ENCODE data around the gene POMT1.
"Not testable (repeated sequence)": the region's sequence is repeated elsewhere in the genome, so short reads cannot be mapped to it uniquely, and the experiment has no call there.

POMT1 gene

GRCh38 chr9:131502781-131503625, at the start of gene POMT1:
POMT1 (plus strand) TSS chr9:131502918; CDS start chr9:131504219, 1,301 bp downstream.
- DNase-seq: peak; percentile 77

- DNase-seq: no peak
These were observed 48.7 kb upstream of the POMT1 start for GRCh38 chr9:131454028-131454427.

GRCh38 chr9:131455655-131456054, 47.1 kb upstream of the POMT1 start:
- DNase-seq: not testable (repeated sequence)

- no peak for DNase-seq
These were observed 45.0 kb upstream of the POMT1 start for GRCh38 chr9:131457746-131458145.

GRCh38 chr9:131459056-131459455, 43.7 kb upstream of the POMT1 start:
- no peak for DNase-seq

GRCh38 chr9:131461166-131461565, 41.6 kb upstream of the POMT1 start:
- DNase-seq: no peak

- DNase-seq: no peak
These were observed 38.2 kb upstream of the POMT1 start for GRCh38 chr9:131464354-131465000.

- DNase-seq: no peak
These were observed 37.3 kb upstream of the POMT1 start for GRCh38 chr9:131465401-131465800.

- DNase-seq: no peak
These were observed 35.3 kb upstream of the POMT1 start for GRCh38 chr9:131467214-131467935.

- DNase-seq: no peak
These were observed 34.7 kb upstream of the POMT1 start for GRCh38 chr9:131468031-131468430.

- DNase-seq: no peak
These were observed 33.4 kb upstream of the POMT1 start for GRCh38 chr9:131469356-131469755.

GRCh38 chr9:131469951-131470350, 32.8 kb upstream of the POMT1 start:
- DNase-seq: no peak

GRCh38 chr9:131470581-131470991, 32.1 kb upstream of the POMT1 start:
- DNase-seq: no peak

GRCh38 chr9:131472085-131472484, 30.6 kb upstream of the POMT1 start:
- not testable (repeated sequence) for DNase-seq

- DNase-seq: no peak
These were observed 29.4 kb upstream of the POMT1 start for GRCh38 chr9:131473198-131473885.

- no peak for DNase-seq
These were observed 28.8 kb upstream of the POMT1 start for GRCh38 chr9:131473891-131474290.

- DNase-seq: no peak
These were observed 28.0 kb upstream of the POMT1 start for GRCh38 chr9:131474711-131475110.

- no peak for DNase-seq
These were observed 27.4 kb upstream of the POMT1 start for GRCh38 chr9:131475111-131475955.

GRCh38 chr9:131475956-131476776, 26.6 kb upstream of the POMT1 start:
- no peak for DNase-seq

- DNase-seq: no peak
These were observed 25.9 kb upstream of the POMT1 start for GRCh38 chr9:131476777-131477345.

GRCh38 chr9:131477367-131477766, 25.4 kb upstream of the POMT1 start:
- no peak for DNase-seq
